ENCODE measurements around the gene DDX5.
"Not testable (repeated sequence)": the region's sequence is repeated elsewhere in the genome, so short reads cannot be mapped to it uniquely, and the experiment has no call there.

The DDX5 gene

GRCh38 chr17:64480951-64481350 is 25.1 kb downstream of the DDX5 start:
- Histone ChIP-seq H3K9me3 (no peaks in the 10 kb centered on the region), H3K36me3 (peaks cover 92% of the 10 kb centered on the region), H3K27ac (no peak overlapping the region), H3K4me3 (no peak overlapping the region), H3K4me2 (no peak overlapping the region), H3K4me1 (no peaks in the 10 kb centered on the region), H3K27me3 (no peaks in the 10 kb centered on the region), H3K9ac (no peak overlapping the region), H4K20me1 (no peaks in the 10 kb centered on the region; the same call in 1 of the 2 replicates)
- no peak for TF ChIP-seq Cebpa-rat (IDR thresholded peaks at IDR 0.05)

- TF ChIP-seq Cebpa-rat (IDR thresholded peaks at IDR 0.05) = no peak
- Histone ChIP-seq H3K9ac (no peak overlapping the region), H3K4me1 (no peaks in the 10 kb centered on the region), H4K20me1 (no peaks in the 10 kb centered on the region; the same call in 1 of the 2 replicates), H3K4me2 (no peak overlapping the region), H3K36me3 (peaks cover 83% of the 10 kb centered on the region), H3K27me3 (no peaks in the 10 kb centered on the region), H3K27ac (no peak overlapping the region), H3K4me3 (no peak overlapping the region), H3K9me3 (no peaks in the 10 kb centered on the region)
These were observed 28.2 kb downstream of the DDX5 start for GRCh38 chr17:64477849-64478248.

- Histone ChIP-seq H3K4me1 (no peaks in the 10 kb centered on the region), H3K9me3 (no peaks in the 10 kb centered on the region), H4K20me1 (no peaks in the 10 kb centered on the region), H3K4me3 (no peak overlapping the region), H3K27me3 (no peaks in the 10 kb centered on the region), H3K27ac (no peak overlapping the region), H3K4me2 (no peak overlapping the region), H3K9ac (no peak overlapping the region), H3K36me3 (peaks cover 77% of the 10 kb centered on the region)
- no peak for TF ChIP-seq Cebpa-rat (IDR thresholded peaks at IDR 0.05)
These were observed 33.5 kb downstream of the DDX5 start for GRCh38 chr17:64472564-64472963.

- no peak overlapping the region for H3K4me3 ChIP-seq
- H3K9ac ChIP-seq = no peak overlapping the region
- no peak overlapping the region for H3K27ac ChIP-seq
- H3K4me1 ChIP-seq = peaks cover 7% of the 10 kb centered on the region
- no peak overlapping the region for H3K4me2 ChIP-seq
- H3K9me3 ChIP-seq = no peaks in the 10 kb centered on the region
- H3K27me3 ChIP-seq = no peaks in the 10 kb centered on the region
- TF ChIP-seq Cebpa-rat (IDR thresholded peaks at IDR 0.05) = no peak
- peaks cover 82% of the 10 kb centered on the region for H3K36me3 ChIP-seq
- H4K20me1 ChIP-seq = no peaks in the 10 kb centered on the region
These were observed 34.6 kb downstream of the DDX5 start for GRCh38 chr17:64471440-64471839.

- Histone ChIP-seq H3K36me3 (peaks cover 82% of the 10 kb centered on the region), H3K4me2 (no peak overlapping the region), H3K9ac (no peak overlapping the region), H3K27ac (no peak overlapping the region), H3K27me3 (no peaks in the 10 kb centered on the region), H3K9me3 (no peaks in the 10 kb centered on the region), H3K4me1 (peaks cover 12% of the 10 kb centered on the region), H3K4me3 (no peak overlapping the region), H4K20me1 (no peaks in the 10 kb centered on the region)
- no peak for TF ChIP-seq Cebpa-rat (IDR thresholded peaks at IDR 0.05)
These were observed 35.5 kb downstream of the DDX5 start for GRCh38 chr17:64470625-64471024.

- Histone ChIP-seq H3K36me3 (peaks cover 76% of the 10 kb centered on the region), H3K4me1 (peaks cover 12% of the 10 kb centered on the region), H3K4me2 (peak overlapping the region; percentile 24)
- H3K4me3 ChIP-seq, H3K27me3 ChIP-seq, H4K20me1 ChIP-seq, H3K9ac ChIP-seq, H3K9me3 ChIP-seq, H3K27ac ChIP-seq: not testable (repeated sequence)
These were observed 39.3 kb downstream of the DDX5 start for GRCh38 chr17:64466834-64467233.

GRCh38 chr17:64466019-64466735 is 39.9 kb downstream of the DDX5 start:
- Histone ChIP-seq H3K4me2 (peak overlapping the region; percentile 24), H3K4me3 (no peak overlapping the region), H3K27ac (no peak overlapping the region), H3K4me1 (peaks cover 12% of the 10 kb centered on the region), H3K9me3 (no peaks in the 10 kb centered on the region), H3K9ac (no peak overlapping the region), H3K36me3 (peaks cover 71% of the 10 kb centered on the region), H4K20me1 (no peaks in the 10 kb centered on the region), H3K27me3 (no peaks in the 10 kb centered on the region)
- TF ChIP-seq Cebpa-rat (IDR thresholded peaks at IDR 0.05) = no peak

- peaks cover 58% of the 10 kb centered on the region for H3K36me3 ChIP-seq
- TF ChIP-seq Cebpa-rat (IDR thresholded peaks at IDR 0.05) = no peak
- no peak overlapping the region for H3K27ac ChIP-seq
- H3K4me3 ChIP-seq = no peak overlapping the region
- no peaks in the 10 kb centered on the region for H4K20me1 ChIP-seq
- peaks cover 11% of the 10 kb centered on the region for H3K9me3 ChIP-seq
- H3K4me2 ChIP-seq = no peak overlapping the region
- peaks cover 32% of the 10 kb centered on the region for H3K4me1 ChIP-seq
- H3K27me3 ChIP-seq = no peaks in the 10 kb centered on the region
- H3K9ac ChIP-seq = no peak overlapping the region
These were observed 44.3 kb downstream of the DDX5 start for GRCh38 chr17:64461788-64462187.

GRCh38 chr17:64460955-64461354 is 45.1 kb downstream of the DDX5 start:
- no peak for TF ChIP-seq Cebpa-rat (IDR thresholded peaks at IDR 0.05)
- Histone ChIP-seq H3K9me3 (peaks cover 16% of the 10 kb centered on the region), H3K4me1 (peaks cover 32% of the 10 kb centered on the region), H3K9ac (no peak overlapping the region), H3K27ac (no peak overlapping the region), H4K20me1 (no peaks in the 10 kb centered on the region), H3K27me3 (no peaks in the 10 kb centered on the region), H3K4me3 (no peak overlapping the region), H3K4me2 (no peak overlapping the region), H3K36me3 (peaks cover 50% of the 10 kb centered on the region)

- not testable (repeated sequence) for H4K20me1 ChIP-seq, H3K4me3 ChIP-seq, H3K4me2 ChIP-seq, H3K9ac ChIP-seq, H3K27me3 ChIP-seq
- H3K4me1 ChIP-seq = peaks cover 43% of the 10 kb centered on the region
- 0 out of 2 replicates have a peak overlapping the region, but pooled peaks have one; percentile 85 for H3K27ac ChIP-seq
- H3K9me3 ChIP-seq = peaks cover 16% of the 10 kb centered on the region
- peaks cover 42% of the 10 kb centered on the region for H3K36me3 ChIP-seq
These were observed 46.3 kb downstream of the DDX5 start for GRCh38 chr17:64459818-64460217.
